ENCODE measurements around the gene SRP9.

DNA sequence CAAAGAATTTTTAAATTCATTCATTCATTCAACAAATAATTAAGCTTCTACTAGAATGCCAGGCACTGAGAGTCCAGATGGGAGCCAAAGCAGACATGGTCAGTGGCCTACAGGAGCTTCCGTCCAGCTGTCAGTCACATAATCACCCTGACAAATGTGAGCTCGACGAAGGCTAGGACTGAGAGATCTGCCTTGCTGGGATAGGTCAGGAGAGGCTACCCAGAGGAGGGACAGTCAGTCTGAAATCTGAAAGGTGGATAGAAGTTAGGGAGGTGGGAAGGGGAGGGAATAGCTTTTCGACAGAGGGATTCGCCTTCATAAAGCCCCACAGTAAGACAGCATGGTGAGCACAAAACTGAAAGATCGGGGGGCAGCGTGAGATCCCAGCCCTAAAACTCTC is 40.6 kb downstream of the SRP9 start:
- TF ChIP-seq, protein P1, sequence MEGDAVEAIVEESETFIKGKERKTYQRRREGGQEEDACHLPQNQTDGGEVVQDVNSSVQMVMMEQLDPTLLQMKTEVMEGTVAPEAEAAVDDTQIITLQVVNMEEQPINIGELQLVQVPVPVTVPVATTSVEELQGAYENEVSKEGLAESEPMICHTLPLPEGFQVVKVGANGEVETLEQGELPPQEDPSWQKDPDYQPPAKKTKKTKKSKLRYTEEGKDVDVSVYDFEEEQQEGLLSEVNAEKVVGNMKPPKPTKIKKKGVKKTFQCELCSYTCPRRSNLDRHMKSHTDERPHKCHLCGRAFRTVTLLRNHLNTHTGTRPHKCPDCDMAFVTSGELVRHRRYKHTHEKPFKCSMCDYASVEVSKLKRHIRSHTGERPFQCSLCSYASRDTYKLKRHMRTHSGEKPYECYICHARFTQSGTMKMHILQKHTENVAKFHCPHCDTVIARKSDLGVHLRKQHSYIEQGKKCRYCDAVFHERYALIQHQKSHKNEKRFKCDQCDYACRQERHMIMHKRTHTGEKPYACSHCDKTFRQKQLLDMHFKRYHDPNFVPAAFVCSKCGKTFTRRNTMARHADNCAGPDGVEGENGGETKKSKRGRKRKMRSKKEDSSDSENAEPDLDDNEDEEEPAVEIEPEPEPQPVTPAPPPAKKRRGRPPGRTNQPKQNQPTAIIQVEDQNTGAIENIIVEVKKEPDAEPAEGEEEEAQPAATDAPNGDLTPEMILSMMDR (IDR thresholded peaks at IDR 0.05) = no peak
- no peak for TF ChIP-seq EZH2 (IDR thresholded peaks at IDR 0.05; ENCODE audit: borderline replicate concordance, insufficient read depth, low read depth, low read length, poor library complexity, severe bottlenecking)
